SK-N-MC (cell line): Measurements from ENCODE around the gene TMEM132E.

ENCODE experiments used
- EZH2 ChIP-seq: fragments of 200-600 bp; sonication (generic); IDR thresholded peaks from one replicate; pipeline ENCODE4 v1.6.1; 2017; ENCODE audit warnings: antibody characterized with exemption
- POLR2AphosphoS5 ChIP-seq: IDR thresholded peaks from 2 replicates; pipeline ENCODE4 v1.6.1; 2012; ENCODE audit warnings: mild to moderate bottlenecking, low read depth, low read length, borderline replicate concordance

DNA sequence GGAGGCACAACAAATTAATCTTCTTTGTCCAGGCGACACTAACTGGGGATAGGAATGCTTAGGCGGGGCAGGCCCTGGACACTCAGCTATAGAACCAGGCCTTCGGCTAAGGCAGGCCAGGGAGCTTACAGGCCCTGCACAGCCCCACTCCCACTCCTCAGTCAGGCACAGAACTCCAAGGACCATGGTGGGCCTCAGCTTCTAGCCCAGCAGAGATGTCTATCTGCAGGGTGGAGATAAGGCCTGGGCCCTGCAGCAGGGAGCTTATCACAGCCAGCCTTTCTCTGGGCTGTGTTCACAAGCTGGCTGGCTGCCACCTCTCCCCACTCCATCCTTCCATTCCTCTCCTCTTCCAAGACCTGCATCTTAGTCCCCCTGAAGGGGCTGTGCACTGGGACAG lies 68.1 kb downstream of the TMEM132E start:
- no peak for TF ChIP-seq EZH2
- TF ChIP-seq POLR2AphosphoS5 = no peak
